ENCODE results near the gene IFI35. TPM values are rescaled to one million over a fixed set of nuclear protein-coding genes. Genes with fewer than 3 reads are reported as not detected.

The IFI35 gene
- polyA plus RNA-seq, 1 donor: 45.7 TPM

- Histone ChIP-seq H3K4me1 (ENCODE audit: control insufficient read depth, insufficient read depth, low read length) (no peaks in the 10 kb centered on the region), H3K4me3 (ENCODE audit: low read length) (no peak overlapping the region), H3K27me3 (ENCODE audit: control insufficient read depth, insufficient read depth, low read length) (no peaks in the 10 kb centered on the region), H3K27ac (ENCODE audit: low read length) (no peak overlapping the region), H3K9me3 (ENCODE audit: control insufficient read depth, low read depth, low read length) (no peaks in the 10 kb centered on the region), H3K36me3 (ENCODE audit: control insufficient read depth, insufficient read depth, low read length) (peaks cover 7% of the 10 kb centered on the region)
- WGBS (ENCODE audit: insufficient coverage, low lambda C conversion rate): no CpG with 5 or more reads among the region's 10 CpGs
- DNase-seq: no peak
Measured at GRCh38 chr17:43062984-43063638, 56.5 kb downstream of the IFI35 start.

Other genes starting within 250 kb of the IFI35 start
- 45.9 TPM for gene RAMP2, start 245.6 kb upstream of the IFI35 start, polyA plus RNA-seq
- gene VPS25, start 233.3 kb upstream of the IFI35 start, polyA plus RNA-seq: 78.1 TPM
- 16.9 TPM for gene WNK4, start 226.2 kb upstream of the IFI35 start, polyA plus RNA-seq
- gene COA3, start 208.1 kb upstream of the IFI35 start, polyA plus RNA-seq: 107 TPM
- 3.0 TPM for gene CNTD1, start 207.9 kb upstream of the IFI35 start, polyA plus RNA-seq
- 77.9 TPM for gene BECN1, start 182.5 kb upstream of the IFI35 start, polyA plus RNA-seq
- 71.4 TPM for gene PSME3, start 173.4 kb upstream of the IFI35 start, polyA plus RNA-seq
- 1.2 TPM for gene AOC2, start 162.2 kb upstream of the IFI35 start, polyA plus RNA-seq
- gene AOC3, start 155.6 kb upstream of the IFI35 start, polyA plus RNA-seq: 14.8 TPM
- 1.5 TPM for gene G6PC1, start 106.0 kb upstream of the IFI35 start, polyA plus RNA-seq
- 59.4 TPM for gene AARSD1, start 42.3 kb upstream of the IFI35 start, polyA plus RNA-seq
- gene PTGES3L, start 26.7 kb upstream of the IFI35 start, polyA plus RNA-seq: 3.4 TPM
- 14.2 TPM for gene RUNDC1, start 26.2 kb upstream of the IFI35 start, polyA plus RNA-seq
- 2,151 TPM for gene RPL27, start 8.4 kb upstream of the IFI35 start, polyA plus RNA-seq
- gene VAT1, start 15.6 kb downstream of the IFI35 start, polyA plus RNA-seq: 148 TPM
- gene RND2, start 18.4 kb downstream of the IFI35 start, polyA plus RNA-seq: 1.8 TPM
- 10.4 TPM for gene BRCA1, start 118.6 kb downstream of the IFI35 start, polyA plus RNA-seq
- 120 TPM for gene NBR1, start 164.4 kb downstream of the IFI35 start, polyA plus RNA-seq
- gene TMEM106A, start 205.1 kb downstream of the IFI35 start, polyA plus RNA-seq: 49.0 TPM
- gene CCDC200, start 221.8 kb downstream of the IFI35 start, polyA plus RNA-seq: 47.1 TPM
- gene RNU2-1, start 227.2 kb downstream of the IFI35 start, polyA plus RNA-seq: not detected